ENCODE data around the gene CEND1. TPM values are rescaled to one million over a fixed set of nuclear protein-coding genes. Genes with fewer than 3 reads are reported as not detected.

Gene CEND1
- total and polyA plus RNA-seq, 2 of the 4 experiments (the other 2 are of a cell fraction), result 0.90 to 4.0 TPM

- no peak overlapping the region for H2BK20ac ChIP-seq (ENCODE audit: low read depth, low read length)
- H3K27ac ChIP-seq (ENCODE audit: insufficient read depth, low read length), result no peak overlapping the region
- H3K56ac ChIP-seq (ENCODE audit: extremely low read depth, insufficient read depth, low read length), result no peak overlapping the region
- H3K4me3 ChIP-seq (ENCODE audit: insufficient read depth, low read depth, low read length), result no peak overlapping the region
- no peak overlapping the region for H4K8ac ChIP-seq (ENCODE audit: low read depth in 2 of 2, low read length in 2 of 2)
- H3K9me3 ChIP-seq (ENCODE audit: control insufficient read depth, insufficient read depth, low read length), result no peaks in the 10 kb centered on the region
- no peak overlapping the region for H2AFZ ChIP-seq (replicated peaks; ENCODE audit: low read length, poor library complexity)
- dilution Hi-C loops (cut with HindIII; ENCODE audit: low sequenced_read_pairs, unreplicated experiment), result no loop called here
- no peak overlapping the region for H3K14ac ChIP-seq (replicated peaks; ENCODE audit: low read depth, low read length)
- no peak overlapping the region for H3K23ac ChIP-seq (ENCODE audit: low read depth, low read length)
- no peak overlapping the region for H4K5ac ChIP-seq (ENCODE audit: low read depth, low read length)
- H3K79me1 ChIP-seq (ENCODE audit: low read depth in 1 of 2, low read length in 2 of 2), result peaks cover 19 to 28% of the 10 kb centered on the region in 2 experiments
- ChIA-PET CTCF (no interaction called here), POLR2A (ENCODE audit: unreplicated experiment) (interaction anchor here (0.6 kb wide), 1 partner anchor 10 kb away, joined by 3 read pairs; no protein-coding TSS in a partner anchor)
- peaks cover 30% of the 10 kb centered on the region for H3K36me3 ChIP-seq (ENCODE audit: control insufficient read depth, insufficient read depth, low read length)
- ATAC-seq (ENCODE audit: low read depth) (no peak), DNase-seq (no peak)
- H3K18ac ChIP-seq (ENCODE audit: low read depth, low read length), result no peak overlapping the region
- H2BK5ac ChIP-seq (ENCODE audit: low read depth, low read length, poor library complexity, severe bottlenecking), result no peak overlapping the region
- BruUV-seq (replicated peaks), result no TSS peak
- H3K4me2 ChIP-seq (ENCODE audit: low read depth, low read length), result no peak overlapping the region
- H4K91ac ChIP-seq (ENCODE audit: insufficient read depth, low read depth, low read length), result no peak overlapping the region
- intact Hi-C loops (cut with micrococcal nuclease), result no loop called here
- H3K4ac ChIP-seq (ENCODE audit: low read depth, low read length), result no peak overlapping the region
- no peak overlapping the region for H2AK5ac ChIP-seq (ENCODE audit: low read depth, low read length)
- no peak overlapping the region for H2AK9ac ChIP-seq (replicated peaks; ENCODE audit: low read depth, low read length, poor library complexity)
- TF ChIP-seq POLR2A (IDR thresholded peaks at IDR 0.05; ENCODE audit: low read depth, low read length) (no peak), CEBPB (IDR thresholded peaks at IDR 0.05; ENCODE audit: low read depth, low read length) (no peak)
- H3K27me3 ChIP-seq (ENCODE audit: control insufficient read depth, insufficient read depth, low read length), result peaks cover 6% of the 10 kb centered on the region; the same call in 1 of the 2 replicates
- no peak overlapping the region for H2BK15ac ChIP-seq (ENCODE audit: low read depth, low read length)
- peaks cover 13% of the 10 kb centered on the region for H3K9me1 ChIP-seq (ENCODE audit: insufficient read depth, low read length)
- peaks cover 40% of the 10 kb centered on the region for H4K20me1 ChIP-seq (ENCODE audit: insufficient read depth, low read length)
- in situ Hi-C loops (cut with MboI; ENCODE audit: low sequenced_read_pairs), result no loop called here
- peaks cover 26% of the 10 kb centered on the region for H3K4me1 ChIP-seq (ENCODE audit: control insufficient read depth, insufficient read depth, low read length)
- no peak overlapping the region for H3K9ac ChIP-seq (ENCODE audit: low read depth, low read length)
- 84% methylated on average over 2 of the region's 11 CpGs; no CpG with 5 or more reads in 1 of the 2 experiments for WGBS, 2 experiments (ENCODE audit: extremely low coverage in 2 of 2, insufficient read length in 1 of 2)
- H2BK120ac ChIP-seq (ENCODE audit: low read depth, low read length), result no peak overlapping the region
Measured at GRCh38 chr11:824942-825341, 35.1 kb upstream of the CEND1 start.

Measured in IMR-90 (cell line).